Endothelial cell of umbilical vein (primary cell): ENCODE results near the gene ARHGEF26. TPM values are rescaled to one million over a fixed set of nuclear protein-coding genes. Genes with fewer than 3 reads are reported as not detected.

Experiments
- BruUV-seq: library from RNA; stranded (reverse); fragments of 400-500 nt; replicated peaks from 2 replicates; lab custom pipeline; 2021; lab: Mats Ljungman, UMichigan
- CTCF ChIA-PET: fragments of 300-600, 350-600 bp; sonication (Branson Sonifier 250); formaldehyde crosslinking; loops from one replicate; lab custom pipeline; 2021; ENCODE audit warnings: antibody characterized with exemption, inconsistent platforms; lab: Charles Lee
- POLR2A ChIA-PET: fragments of 300-600, 350-600 bp; sonication (Branson Sonifier 250); formaldehyde crosslinking; loops from one replicate; lab custom pipeline; 2021; ENCODE audit warnings: antibody characterized with exemption, inconsistent platforms; lab: Charles Lee
- DNase-seq: peaks from one replicate; pipeline ENCODE4 v3.0.0-alpha.2; 2011; ENCODE audit warnings: low read depth, low spot score
- FAIRE-seq: peaks from 2 replicates; lab custom pipeline; 2011; peaks lifted over from hg19 to GRCh38; lab: Jason Lieb, UNC
- H2AFZ ChIP-seq: 2 replicates; pipeline ENCODE4 v1.6.0; 2012; ENCODE audit warnings: low read depth, low read length, control low read depth, inconsistent platforms
- H3K27ac ChIP-seq: 2 replicates; pipeline ENCODE4 v1.5.1; 2011; ENCODE audit warnings: low read depth, mild to moderate bottlenecking, control low read depth, low read length, moderate library complexity; ENCODE audit not compliant: insufficient read depth
- H3K27me3 ChIP-seq, 2 experiments: 2 replicates each; pipeline versions ENCODE4 v1.6.0 to v1.6.1; 2011; ENCODE audit warnings: low read length in 2 of 2, mixed read lengths in 1 of 2; ENCODE audit not compliant: control insufficient read depth in 2 of 2, insufficient read depth in 2 of 2
- H3K36me3 ChIP-seq, 2 experiments: 2 replicates in 1 of 2; 3 replicates in 1 of 2; pipeline ENCODE4 v1.5.1; 2011; ENCODE audit warnings: low read length in 2 of 2, mild to moderate bottlenecking in 1 of 2, moderate library complexity in 1 of 2; ENCODE audit not compliant: control insufficient read depth in 2 of 2, insufficient read depth in 2 of 2; ENCODE audit errors: extremely low read depth in 1 of 2
- H3K4me1 ChIP-seq: 3 replicates; pipeline ENCODE4 v1.5.1; 2011; ENCODE audit warnings: mild to moderate bottlenecking, low read length; ENCODE audit not compliant: control insufficient read depth, insufficient read depth; ENCODE audit errors: extremely low read depth
- H3K4me2 ChIP-seq: 2 replicates; pipeline ENCODE4 v1.6.1; 2011; ENCODE audit warnings: low read length, control low read depth, mixed read lengths; ENCODE audit not compliant: insufficient read depth
- H3K4me3 ChIP-seq, 3 experiments: fragments of 200-600 bp in 1 of 3; sonication (generic), shearing (Covaris generic) in 1 of 3; replicated peaks in 1 of 3; 2 replicates each; pipeline ENCODE4 v1.5.1; 2011 to 2016; ENCODE audit warnings: control low read depth in 3 of 3, low read length in 3 of 3, mild to moderate bottlenecking in 2 of 3, inconsistent platforms in 1 of 3, low read depth in 1 of 3, moderate library complexity in 1 of 3; ENCODE audit not compliant: insufficient read depth in 1 of 3
- H3K79me2 ChIP-seq: 2 replicates; pipeline ENCODE4 v1.6.0; 2012; ENCODE audit warnings: low read length, inconsistent platforms; ENCODE audit not compliant: control insufficient read depth, insufficient read depth
- H3K9ac ChIP-seq: replicated peaks from 2 replicates; pipeline ENCODE3; 2011; ENCODE audit warnings: low read length, control low read depth; ENCODE audit not compliant: insufficient read depth; ENCODE audit errors: extremely low read depth
- H3K9me1 ChIP-seq: replicated peaks from 3 replicates; pipeline ENCODE4 v1.6.0; 2011; ENCODE audit warnings: mild to moderate bottlenecking, low read length; ENCODE audit not compliant: control insufficient read depth, insufficient read depth; ENCODE audit errors: extremely low read depth
- H3K9me3 ChIP-seq: replicated peaks from 2 replicates; pipeline ENCODE4 v1.5.1; 2012; ENCODE audit warnings: low read length, inconsistent platforms; ENCODE audit not compliant: control insufficient read depth, insufficient read depth
- H4K20me1 ChIP-seq: replicated peaks from 2 replicates; pipeline ENCODE3; 2011; ENCODE audit warnings: mild to moderate bottlenecking, low read length; ENCODE audit not compliant: control insufficient read depth, insufficient read depth; ENCODE audit errors: extremely low read depth
- EZH2 ChIP-seq: IDR thresholded peaks from 2 replicates; pipeline ENCODE4 v1.6.1; 2012; ENCODE audit warnings: borderline replicate concordance, low read depth, mild to moderate bottlenecking, moderate library complexity, low read length, inconsistent platforms; ENCODE audit not compliant: severe bottlenecking
- FOS ChIP-seq: IDR thresholded peaks from 2 replicates; pipeline ENCODE4 v1.6.1; 2011; ENCODE audit warnings: mild to moderate bottlenecking, low read length, moderate library complexity, borderline replicate concordance; ENCODE audit not compliant: insufficient read depth
- GATA2 ChIP-seq: IDR thresholded peaks from 2 replicates; pipeline ENCODE4 v1.7.0; 2011; ENCODE audit warnings: low read depth, mild to moderate bottlenecking, moderate library complexity, mixed read lengths, low read length; ENCODE audit not compliant: insufficient read length, insufficient read depth
- JUN ChIP-seq: IDR thresholded peaks from 2 replicates; pipeline ENCODE4 v1.6.1; 2011; ENCODE audit warnings: borderline replicate concordance, low read depth; ENCODE audit not compliant: insufficient read length, insufficient read depth
- MYC ChIP-seq: IDR thresholded peaks from one replicate; pipeline ENCODE4 v1.6.1; 2011; ENCODE audit warnings: mild to moderate bottlenecking, low read depth, low read length
- POLR2A ChIP-seq: IDR thresholded peaks from 2 replicates; pipeline ENCODE4 v1.6.1; 2012; ENCODE audit warnings: low read depth, mild to moderate bottlenecking, control low read depth, low read length
- POLR2AphosphoS5 ChIP-seq: IDR thresholded peaks from 2 replicates; pipeline ENCODE4 v1.6.1; 2012; ENCODE audit warnings: low read depth, mild to moderate bottlenecking, control low read depth, low read length, moderate library complexity; ENCODE audit not compliant: insufficient read depth
- dilution Hi-C: fragments of 300-500 bp; cut with MboI; formaldehyde crosslinking; loops from one replicate; pipeline ENCODE4 v1.15.0; 2019; ENCODE audit warnings: low sequenced_read_pairs; ENCODE audit not compliant: extremely low pct_ligation_motif_present
- intact Hi-C: fragments of 100-400 bp; cut with micrococcal nuclease; formaldehyde crosslinking; loops from one replicate; pipeline ENCODE4 v1.10.0; 2022
- polyA plus RNA-seq, 4 experiments: library from polyadenylated mRNA; depleted of rRNA in 3 of 4; stranded (reverse) in 3 of 4; unstranded in 1 of 4; fragments of >200 nt; gene quantifications; 2 replicates each; pipeline versions ENCODE4 v1.2.1 to v1.2.3, GENCODE V29; 2011 to 2012; ENCODE audit warnings: missing spikeins in 1 of 4
- total RNA-seq: library from RNA; stranded (reverse); gene quantifications from 2 replicates; pipeline ENCODE4 v1.2.3, GENCODE V29; 2021
- TF ChIP-seq, protein P1 (sequence below), 2 donors: IDR thresholded peaks; 1 replicate in 1 of 2; 2 replicates in 1 of 2; pipeline ENCODE4 v1.5.1; 2011; ENCODE audit warnings: low read length in 2 of 2, mild to moderate bottlenecking in 2 of 2, moderate library complexity in 2 of 2, control low read depth in 1 of 2, inconsistent platforms in 1 of 2, low read depth in 1 of 2; ENCODE audit not compliant: insufficient read depth in 1 of 2; ENCODE audit errors: extremely low read depth in 1 of 2
- TF ChIP-seq, protein P2 (sequence below): IDR thresholded peaks from 2 replicates; pipeline ENCODE4 v1.6.1; 2011; ENCODE audit not compliant: insufficient read depth, insufficient read length

Gene ARHGEF26
- total and polyA plus RNA-seq, 2 donors (not counting 3 experiments of a cell fraction or from before 2014, with no cell fraction given): 0.57 to 2.9 TPM

DNA sequence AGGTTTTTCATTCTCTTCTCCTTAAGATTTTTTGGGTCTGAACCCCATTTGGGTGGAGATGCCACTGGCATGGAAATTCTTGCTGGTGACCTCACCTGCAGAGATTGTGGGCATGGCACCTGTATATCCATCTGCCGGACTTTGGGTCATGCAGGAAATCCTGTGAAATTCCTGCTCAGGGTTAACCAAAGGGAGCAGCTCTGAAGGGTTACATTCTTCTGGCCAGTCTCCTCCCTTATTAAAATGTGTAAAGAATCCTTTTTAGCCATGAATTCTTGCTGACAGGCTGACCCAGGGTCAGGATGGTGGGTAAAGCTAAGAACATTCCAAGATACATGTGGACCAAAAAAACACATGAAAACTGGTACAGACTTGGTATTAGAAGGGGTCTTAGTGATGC, 27.4 kb downstream of the ARHGEF26 start:
- intact Hi-C loops (no loop called here), dilution Hi-C loops (no loop called here)
- Histone ChIP-seq H4K20me1 (no peaks in the 10 kb centered on the region), H3K27me3 (no peaks in the 10 kb centered on the region), H2AFZ (no peak overlapping the region), H3K27ac (no peak overlapping the region), H3K36me3 (no peaks in the 10 kb centered on the region), H3K4me2 (no peak overlapping the region), H3K9me1 (no peaks in the 10 kb centered on the region), H3K4me1 (no peaks in the 10 kb centered on the region), H3K4me3 (no peak overlapping the region), H3K9ac (no peak overlapping the region), H3K9me3 (no peaks in the 10 kb centered on the region), H3K79me2 (no peaks in the 10 kb centered on the region)
- POLR2A ChIA-PET: no interaction called here
- no TSS peak for BruUV-seq
- no peak for FAIRE-seq
- CTCF ChIA-PET: interaction anchor here (1.2 kb wide), 1 partner anchor 92 kb away, joined by 3 read pairs; no protein-coding TSS in a partner anchor
- DNase-seq: no peak
- TF ChIP-seq MYC (no peak), FOS (peak; percentile 8)
- TF ChIP-seq, protein P1, sequence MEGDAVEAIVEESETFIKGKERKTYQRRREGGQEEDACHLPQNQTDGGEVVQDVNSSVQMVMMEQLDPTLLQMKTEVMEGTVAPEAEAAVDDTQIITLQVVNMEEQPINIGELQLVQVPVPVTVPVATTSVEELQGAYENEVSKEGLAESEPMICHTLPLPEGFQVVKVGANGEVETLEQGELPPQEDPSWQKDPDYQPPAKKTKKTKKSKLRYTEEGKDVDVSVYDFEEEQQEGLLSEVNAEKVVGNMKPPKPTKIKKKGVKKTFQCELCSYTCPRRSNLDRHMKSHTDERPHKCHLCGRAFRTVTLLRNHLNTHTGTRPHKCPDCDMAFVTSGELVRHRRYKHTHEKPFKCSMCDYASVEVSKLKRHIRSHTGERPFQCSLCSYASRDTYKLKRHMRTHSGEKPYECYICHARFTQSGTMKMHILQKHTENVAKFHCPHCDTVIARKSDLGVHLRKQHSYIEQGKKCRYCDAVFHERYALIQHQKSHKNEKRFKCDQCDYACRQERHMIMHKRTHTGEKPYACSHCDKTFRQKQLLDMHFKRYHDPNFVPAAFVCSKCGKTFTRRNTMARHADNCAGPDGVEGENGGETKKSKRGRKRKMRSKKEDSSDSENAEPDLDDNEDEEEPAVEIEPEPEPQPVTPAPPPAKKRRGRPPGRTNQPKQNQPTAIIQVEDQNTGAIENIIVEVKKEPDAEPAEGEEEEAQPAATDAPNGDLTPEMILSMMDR (IDR thresholded peaks at IDR 0.05; ENCODE audit: extremely low read depth in 1 of 2, insufficient read depth in 1 of 2, low read depth in 1 of 2, low read length in 2 of 2): no peak

DNA sequence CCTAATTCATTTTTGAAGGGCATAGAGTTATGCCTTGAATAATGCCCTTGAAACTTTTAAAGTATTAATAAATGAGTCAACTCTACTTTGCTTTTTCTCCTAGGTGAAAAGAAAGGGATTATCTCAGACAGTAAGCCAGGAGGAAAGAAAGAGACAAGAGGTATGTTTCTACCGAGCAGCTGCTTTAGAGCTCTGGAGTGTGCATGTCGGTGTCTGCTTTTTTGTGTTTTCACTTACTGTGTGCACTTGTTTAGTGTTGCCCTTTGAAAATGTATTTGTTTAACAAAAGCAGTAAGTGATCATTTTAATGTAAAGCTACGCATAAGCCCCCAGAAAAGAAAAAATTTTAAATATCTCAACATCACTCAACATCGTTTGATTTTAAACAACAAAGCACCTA, 28.1 kb downstream of the ARHGEF26 start:
- H3K4me3 ChIP-seq: no peak overlapping the region
- H3K79me2 ChIP-seq: no peaks in the 10 kb centered on the region
- H3K27ac ChIP-seq: no peak overlapping the region
- H3K4me2 ChIP-seq: no peak overlapping the region
- no peaks in the 10 kb centered on the region for H3K9me1 ChIP-seq
- CTCF ChIA-PET: no interaction called here
- TF ChIP-seq EZH2 (no peak), MYC (no peak), GATA2 (no peak), JUN (no peak), FOS (no peak), POLR2A (no peak), POLR2AphosphoS5 (no peak)
- TF ChIP-seq, protein P2, sequence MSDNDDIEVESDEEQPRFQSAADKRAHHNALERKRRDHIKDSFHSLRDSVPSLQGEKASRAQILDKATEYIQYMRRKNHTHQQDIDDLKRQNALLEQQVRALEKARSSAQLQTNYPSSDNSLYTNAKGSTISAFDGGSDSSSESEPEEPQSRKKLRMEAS: no peak
- TF ChIP-seq, protein P1 (IDR thresholded peaks at IDR 0.05; ENCODE audit: extremely low read depth in 1 of 2, insufficient read depth in 1 of 2, low read depth in 1 of 2, low read length in 2 of 2): no peak
- FAIRE-seq (no peak), DNase-seq (no peak)
- H3K9ac ChIP-seq: no peak overlapping the region
- intact Hi-C loops (no loop called here), dilution Hi-C loops (no loop called here)
- no peaks in the 10 kb centered on the region for H3K9me3 ChIP-seq
- no peaks in the 10 kb centered on the region for H3K36me3 ChIP-seq
- no TSS peak for BruUV-seq
- H3K27me3 ChIP-seq: no peaks in the 10 kb centered on the region
- no peaks in the 10 kb centered on the region for H4K20me1 ChIP-seq
- no peaks in the 10 kb centered on the region for H3K4me1 ChIP-seq
- no peak overlapping the region for H2AFZ ChIP-seq
- POLR2A ChIA-PET: no interaction called here
